Neural progenitor cell (in vitro differentiated cells): ENCODE measurements around the gene NRG2.

Experiments used
- EZH2 ChIP-seq: fragments of 200-600 bp; sonication (generic); IDR thresholded peaks from 2 replicates; pipeline ENCODE4 v1.6.1; 2017; ENCODE audit warnings: antibody characterized with exemption, mild to moderate bottlenecking, moderate library complexity
- EZH2phosphoT487 ChIP-seq: fragments of 200-600 bp; sonication (generic); IDR thresholded peaks from 2 replicates; pipeline ENCODE4 v1.6.1; 2017; ENCODE audit warnings: antibody characterized with exemption
- TF ChIP-seq, protein P1 (sequence below): fragments of 200-600 bp; sonication (generic); IDR thresholded peaks from 2 replicates; pipeline ENCODE4 v1.5.1; 2017; ENCODE audit warnings: antibody characterized with exemption, mild to moderate bottlenecking

GRCh38 chr5:139828207-139828895 lies 214.7 kb downstream of the NRG2 start:
- TF ChIP-seq, protein P1, sequence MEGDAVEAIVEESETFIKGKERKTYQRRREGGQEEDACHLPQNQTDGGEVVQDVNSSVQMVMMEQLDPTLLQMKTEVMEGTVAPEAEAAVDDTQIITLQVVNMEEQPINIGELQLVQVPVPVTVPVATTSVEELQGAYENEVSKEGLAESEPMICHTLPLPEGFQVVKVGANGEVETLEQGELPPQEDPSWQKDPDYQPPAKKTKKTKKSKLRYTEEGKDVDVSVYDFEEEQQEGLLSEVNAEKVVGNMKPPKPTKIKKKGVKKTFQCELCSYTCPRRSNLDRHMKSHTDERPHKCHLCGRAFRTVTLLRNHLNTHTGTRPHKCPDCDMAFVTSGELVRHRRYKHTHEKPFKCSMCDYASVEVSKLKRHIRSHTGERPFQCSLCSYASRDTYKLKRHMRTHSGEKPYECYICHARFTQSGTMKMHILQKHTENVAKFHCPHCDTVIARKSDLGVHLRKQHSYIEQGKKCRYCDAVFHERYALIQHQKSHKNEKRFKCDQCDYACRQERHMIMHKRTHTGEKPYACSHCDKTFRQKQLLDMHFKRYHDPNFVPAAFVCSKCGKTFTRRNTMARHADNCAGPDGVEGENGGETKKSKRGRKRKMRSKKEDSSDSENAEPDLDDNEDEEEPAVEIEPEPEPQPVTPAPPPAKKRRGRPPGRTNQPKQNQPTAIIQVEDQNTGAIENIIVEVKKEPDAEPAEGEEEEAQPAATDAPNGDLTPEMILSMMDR, result no peak
- no peak for TF ChIP-seq EZH2
- TF ChIP-seq EZH2phosphoT487, result no peak
